ENCODE measurements around the gene PDE1A.

PDE1A gene

DNA sequence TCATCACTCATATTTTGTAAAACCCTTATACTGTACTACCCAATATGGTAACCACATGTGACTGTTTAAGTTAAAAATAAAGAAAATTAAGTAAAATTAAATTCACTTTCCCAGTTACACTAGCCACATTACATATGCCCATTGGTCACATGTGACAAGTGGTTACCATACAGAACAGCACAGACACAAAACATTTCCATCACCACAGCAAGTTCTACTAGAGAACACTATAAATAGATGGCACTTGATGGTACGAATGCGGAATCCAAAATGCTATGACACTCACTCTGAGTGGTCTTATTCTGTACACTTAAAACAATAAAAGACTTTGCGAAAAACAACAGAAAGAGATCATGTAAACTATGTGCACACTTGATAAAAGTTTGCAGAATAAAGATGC, 202.2 kb downstream of the PDE1A start:
- TF ChIP-seq, protein P1, sequence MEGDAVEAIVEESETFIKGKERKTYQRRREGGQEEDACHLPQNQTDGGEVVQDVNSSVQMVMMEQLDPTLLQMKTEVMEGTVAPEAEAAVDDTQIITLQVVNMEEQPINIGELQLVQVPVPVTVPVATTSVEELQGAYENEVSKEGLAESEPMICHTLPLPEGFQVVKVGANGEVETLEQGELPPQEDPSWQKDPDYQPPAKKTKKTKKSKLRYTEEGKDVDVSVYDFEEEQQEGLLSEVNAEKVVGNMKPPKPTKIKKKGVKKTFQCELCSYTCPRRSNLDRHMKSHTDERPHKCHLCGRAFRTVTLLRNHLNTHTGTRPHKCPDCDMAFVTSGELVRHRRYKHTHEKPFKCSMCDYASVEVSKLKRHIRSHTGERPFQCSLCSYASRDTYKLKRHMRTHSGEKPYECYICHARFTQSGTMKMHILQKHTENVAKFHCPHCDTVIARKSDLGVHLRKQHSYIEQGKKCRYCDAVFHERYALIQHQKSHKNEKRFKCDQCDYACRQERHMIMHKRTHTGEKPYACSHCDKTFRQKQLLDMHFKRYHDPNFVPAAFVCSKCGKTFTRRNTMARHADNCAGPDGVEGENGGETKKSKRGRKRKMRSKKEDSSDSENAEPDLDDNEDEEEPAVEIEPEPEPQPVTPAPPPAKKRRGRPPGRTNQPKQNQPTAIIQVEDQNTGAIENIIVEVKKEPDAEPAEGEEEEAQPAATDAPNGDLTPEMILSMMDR (IDR thresholded peaks at IDR 0.05) = no peak

- TF ChIP-seq, protein P1 (IDR thresholded peaks at IDR 0.05) = no peak
Measured at GRCh38 chr2:182220998-182221397, 205.8 kb downstream of the PDE1A start.

DNA sequence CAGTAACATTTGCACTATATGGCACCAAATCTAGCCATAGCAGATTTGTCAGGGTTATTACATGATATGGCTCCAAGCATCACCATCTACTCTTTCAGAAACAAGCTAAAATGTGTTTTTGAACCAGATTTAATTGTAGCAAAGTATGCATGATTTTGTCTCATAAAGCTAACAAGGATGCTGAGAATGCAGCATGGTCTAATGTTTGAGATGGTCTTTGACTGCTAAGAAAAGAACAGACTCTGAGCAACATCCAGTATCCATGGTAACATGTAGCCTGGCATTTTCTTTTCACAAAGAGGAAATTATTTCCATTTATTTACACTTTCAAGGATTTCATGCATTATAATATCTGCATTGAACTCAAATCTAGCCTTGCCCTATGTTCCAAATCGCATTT, 206.5 kb downstream of the PDE1A start:
- TF ChIP-seq, protein P1 (IDR thresholded peaks at IDR 0.05) = no peak

- TF ChIP-seq, protein P1 (IDR thresholded peaks at IDR 0.05) = no peak
Measured at GRCh38 chr2:182210669-182211068, 216.2 kb downstream of the PDE1A start.

- TF ChIP-seq, protein P1 (IDR thresholded peaks at IDR 0.05) = no peak
Measured at GRCh38 chr2:182208421-182208820, 218.4 kb downstream of the PDE1A start.

- TF ChIP-seq, protein P1 (IDR thresholded peaks at IDR 0.05) = no peak
Measured at GRCh38 chr2:182207049-182207746, 219.6 kb downstream of the PDE1A start.

DNA sequence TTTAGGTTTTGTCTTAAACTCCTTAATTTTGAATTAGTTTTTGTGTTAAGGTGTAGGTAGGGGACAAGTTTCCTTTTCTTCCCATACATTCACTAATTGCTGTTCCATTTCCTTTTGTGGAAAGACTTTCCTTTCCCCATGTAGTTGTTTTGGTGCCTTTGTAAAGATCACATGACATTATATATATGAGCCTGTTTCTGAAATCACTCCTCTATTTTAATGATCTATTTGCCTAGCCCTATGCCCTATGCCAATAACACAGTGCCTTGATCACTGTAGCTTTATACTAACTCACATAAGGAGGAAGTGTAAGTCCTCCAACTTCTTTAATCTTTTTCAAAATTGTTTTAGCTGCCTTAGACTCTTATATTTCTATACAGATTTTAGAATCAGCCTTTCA, 229.3 kb downstream of the PDE1A start:
- TF ChIP-seq, protein P1 (IDR thresholded peaks at IDR 0.05) = no peak

DNA sequence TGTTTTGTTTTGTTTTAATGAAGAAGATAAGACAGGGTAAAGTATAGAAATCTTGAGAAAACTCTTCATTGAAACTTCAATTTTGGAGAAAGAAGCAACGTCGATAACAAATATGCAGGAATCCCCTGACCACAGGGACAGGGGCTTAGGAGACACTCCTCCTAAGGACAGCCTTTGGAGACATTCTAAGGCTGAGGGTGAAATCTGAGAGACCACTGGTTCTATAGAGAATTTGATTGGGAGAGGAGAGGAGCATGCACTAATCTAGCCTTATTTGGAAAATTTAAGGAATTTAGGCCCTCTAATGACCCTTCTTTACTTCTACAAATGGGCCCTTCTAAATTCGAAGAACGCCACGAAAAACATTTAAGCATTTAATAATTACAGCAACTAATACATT, 233.5 kb downstream of the PDE1A start:
- TF ChIP-seq, protein P1 (IDR thresholded peaks at IDR 0.05) = no peak

Data from LNCAP (cell line).